ENCODE results near the gene DNAJB14. TPM values are rescaled to one million over a fixed set of nuclear protein-coding genes. Genes with fewer than 3 reads are reported as not detected.

Gene DNAJB14
- total and polyA plus RNA-seq, 2 donors (not counting 3 experiments of a cell fraction or from before 2014, with no cell fraction given) = 9.2 to 56.7 TPM

- intact Hi-C loops (cut with micrococcal nuclease) (no loop called here), dilution Hi-C loops (cut with MboI; ENCODE audit: extremely low pct_ligation_motif_present, low sequenced_read_pairs) (no loop called here)
- no peak for DNase-seq (ENCODE audit: low read depth, low spot score)
- TF ChIP-seq JUN (IDR thresholded peaks at IDR 0.05; ENCODE audit: borderline replicate concordance, insufficient read depth, insufficient read length, low read depth) (no peak), POLR2A (IDR thresholded peaks at IDR 0.05; ENCODE audit: low read depth, low read length) (no peak), GATA2 (IDR thresholded peaks at IDR 0.05; ENCODE audit: insufficient read depth, insufficient read length, low read depth, low read length) (no peak), POLR2AphosphoS5 (IDR thresholded peaks at IDR 0.05; ENCODE audit: insufficient read depth, low read depth, low read length) (no peak), EZH2 (IDR thresholded peaks at IDR 0.05; ENCODE audit: borderline replicate concordance, low read depth, low read length, severe bottlenecking) (no peak), MYC (IDR thresholded peaks at IDR 0.05; ENCODE audit: low read depth, low read length) (no peak), FOS (IDR thresholded peaks at IDR 0.05; ENCODE audit: borderline replicate concordance, insufficient read depth, low read length) (no peak), MAX (IDR thresholded peaks at IDR 0.05; ENCODE audit: insufficient read depth, insufficient read length) (no peak)
- TF ChIP-seq, protein P1, sequence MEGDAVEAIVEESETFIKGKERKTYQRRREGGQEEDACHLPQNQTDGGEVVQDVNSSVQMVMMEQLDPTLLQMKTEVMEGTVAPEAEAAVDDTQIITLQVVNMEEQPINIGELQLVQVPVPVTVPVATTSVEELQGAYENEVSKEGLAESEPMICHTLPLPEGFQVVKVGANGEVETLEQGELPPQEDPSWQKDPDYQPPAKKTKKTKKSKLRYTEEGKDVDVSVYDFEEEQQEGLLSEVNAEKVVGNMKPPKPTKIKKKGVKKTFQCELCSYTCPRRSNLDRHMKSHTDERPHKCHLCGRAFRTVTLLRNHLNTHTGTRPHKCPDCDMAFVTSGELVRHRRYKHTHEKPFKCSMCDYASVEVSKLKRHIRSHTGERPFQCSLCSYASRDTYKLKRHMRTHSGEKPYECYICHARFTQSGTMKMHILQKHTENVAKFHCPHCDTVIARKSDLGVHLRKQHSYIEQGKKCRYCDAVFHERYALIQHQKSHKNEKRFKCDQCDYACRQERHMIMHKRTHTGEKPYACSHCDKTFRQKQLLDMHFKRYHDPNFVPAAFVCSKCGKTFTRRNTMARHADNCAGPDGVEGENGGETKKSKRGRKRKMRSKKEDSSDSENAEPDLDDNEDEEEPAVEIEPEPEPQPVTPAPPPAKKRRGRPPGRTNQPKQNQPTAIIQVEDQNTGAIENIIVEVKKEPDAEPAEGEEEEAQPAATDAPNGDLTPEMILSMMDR (IDR thresholded peaks at IDR 0.05; ENCODE audit: extremely low read depth in 1 of 2, insufficient read depth in 1 of 2, low read depth in 1 of 2, low read length in 2 of 2) = no peak
- no peak overlapping the region for H2AFZ ChIP-seq (ENCODE audit: low read depth, low read length)
- H3K4me3 ChIP-seq (replicated peaks in 1 of 3; ENCODE audit: insufficient read depth in 1 of 3, low read depth in 1 of 3, low read length in 3 of 3) = no peak overlapping the region
- POLR2A ChIA-PET = no interaction called here
- BruUV-seq (replicated peaks) = no TSS peak
- no peaks in the 10 kb centered on the region for H4K20me1 ChIP-seq (replicated peaks; ENCODE audit: control insufficient read depth, extremely low read depth, insufficient read depth, low read length)
- no peaks in the 10 kb centered on the region for H3K9me3 ChIP-seq (replicated peaks; ENCODE audit: control insufficient read depth, insufficient read depth, low read length)
- CTCF ChIA-PET = no interaction called here
- no peaks in the 10 kb centered on the region for H3K9me1 ChIP-seq (replicated peaks; ENCODE audit: control insufficient read depth, extremely low read depth, insufficient read depth, low read length)
- H3K36me3 ChIP-seq (ENCODE audit: control insufficient read depth in 2 of 2, extremely low read depth in 1 of 2, insufficient read depth in 2 of 2, low read length in 2 of 2) = no peaks in the 10 kb centered on the region
- H3K27me3 ChIP-seq (ENCODE audit: control insufficient read depth in 2 of 2, insufficient read depth in 2 of 2, low read length in 2 of 2) = no peaks in the 10 kb centered on the region
- H3K9ac ChIP-seq (replicated peaks; ENCODE audit: extremely low read depth, insufficient read depth, low read length) = no peak overlapping the region
- no peaks in the 10 kb centered on the region for H3K4me1 ChIP-seq (ENCODE audit: control insufficient read depth, extremely low read depth, insufficient read depth, low read length)
- FAIRE-seq = no peak
- no peak overlapping the region for H3K27ac ChIP-seq (ENCODE audit: insufficient read depth, low read depth, low read length)
- H3K79me2 ChIP-seq (ENCODE audit: control insufficient read depth, insufficient read depth, low read length) = no peaks in the 10 kb centered on the region
- no peak overlapping the region for H3K4me2 ChIP-seq (ENCODE audit: insufficient read depth, low read length)
These were observed 41.3 kb upstream of the DNAJB14 start for GRCh38 chr4:99987681-99988080.

All from endothelial cell of umbilical vein (primary cell).